Panc1 (cell line): Measurements from ENCODE around the gene SATB2. TPM values are rescaled to one million over a fixed set of nuclear protein-coding genes. Genes with fewer than 3 reads are reported as not detected.

Experiments used
- ATAC-seq: fragments of 200-7000 bp; cut with Tn5 transposase; 2 replicates; pipeline ENCODE4 v1.9.1; 2020; ENCODE audit warnings: mild to moderate bottlenecking, moderate library complexity
- BruUV-seq: library from RNA; stranded (reverse); fragments of 400-500 nt; replicated peaks from 2 replicates; lab custom pipeline; 2021; lab: Mats Ljungman, UMichigan
- CTCF ChIA-PET: fragments of 300-600 bp; sonication (Branson Sonifier 250); formaldehyde crosslinking; loops from one replicate; lab custom pipeline; 2022; ENCODE audit warnings: antibody characterized with exemption; lab: Charles Lee
- POLR2A ChIA-PET: fragments of 300-600 bp; sonication (Branson Sonifier 250); formaldehyde crosslinking; loops from one replicate; lab custom pipeline; 2022; ENCODE audit warnings: antibody characterized with exemption; lab: Charles Lee
- DNase-seq: peaks from one replicate; pipeline ENCODE4 v3.0.0-alpha.2; 2010; ENCODE audit warnings: low read depth, low spot score
- H3K27ac ChIP-seq: 2 replicates; pipeline ENCODE4 v1.5.1; 2011; ENCODE audit warnings: mild to moderate bottlenecking, low read length, inconsistent platforms
- H3K27me3 ChIP-seq: fragments of 200-500 bp; sonication (Bioruptor generic); 2 replicates; pipeline ENCODE4 v1.6.0; 2014; ENCODE audit warnings: low read length, inconsistent platforms; ENCODE audit not compliant: control insufficient read depth, insufficient read depth
- H3K36me3 ChIP-seq: fragments of 200-500 bp; sonication (Bioruptor generic); 2 replicates; pipeline ENCODE4 v1.5.1; 2014; ENCODE audit warnings: inconsistent platforms, mild to moderate bottlenecking, low read length, moderate library complexity; ENCODE audit not compliant: control insufficient read depth, insufficient read depth
- H3K4me1 ChIP-seq: 2 replicates; pipeline ENCODE4 v1.5.1; 2011; ENCODE audit warnings: inconsistent platforms, mild to moderate bottlenecking, low read length, moderate library complexity; ENCODE audit not compliant: control insufficient read depth, insufficient read depth
- H3K4me3 ChIP-seq, 2 experiments: 2 replicates each; pipeline ENCODE4 v1.5.1; 2011 to 2012; ENCODE audit warnings: low read depth in 2 of 2, low read length in 2 of 2, mild to moderate bottlenecking in 2 of 2, inconsistent platforms in 1 of 2, moderate library complexity in 1 of 2
- H3K9me3 ChIP-seq: fragments of 200-500 bp; sonication (Bioruptor generic); 2 replicates; pipeline ENCODE4 v1.5.1; 2014; ENCODE audit warnings: low read depth, mild to moderate bottlenecking, inconsistent platforms, low read length, moderate library complexity; ENCODE audit not compliant: control insufficient read depth, insufficient read depth
- POLR2AphosphoS5 ChIP-seq: IDR thresholded peaks from 2 replicates; pipeline ENCODE4 v1.6.1; 2012; ENCODE audit warnings: mild to moderate bottlenecking, low read depth, low read length, moderate library complexity
- SIN3A ChIP-seq: IDR thresholded peaks from 2 replicates; pipeline ENCODE4 v1.6.1; 2012; ENCODE audit warnings: low read depth, mild to moderate bottlenecking, low read length, moderate library complexity, borderline replicate concordance; ENCODE audit not compliant: insufficient read depth
- TCF7L2 ChIP-seq: IDR thresholded peaks from 2 replicates; pipeline ENCODE4 v1.6.1; 2011; ENCODE audit warnings: mild to moderate bottlenecking, low read depth, low read length, inconsistent platforms
- in situ Hi-C: cut with HindIII; loops from 2 replicates; pipeline ENCODE4 v1.10.0; 2016; ENCODE audit warnings: low sequenced_read_pairs, low pct_unique_long_range_greater_than_20kb
- intact Hi-C: fragments of 100-400 bp; cut with micrococcal nuclease; formaldehyde crosslinking; loops from one replicate; pipeline ENCODE4 v1.10.0; 2022; ENCODE audit not compliant: unreplicated experiment
- total RNA-seq: library from RNA; stranded (reverse); gene quantifications from one replicate; pipeline ENCODE4 v1.2.1, GENCODE V29; 2021; ENCODE audit not compliant: unreplicated experiment
- TF ChIP-seq, protein P1 (sequence below): fragments of 450-650 bp; IDR thresholded peaks from 2 replicates; pipeline ENCODE4 v1.5.1; 2017; ENCODE audit warnings: mild to moderate bottlenecking
- TF ChIP-seq, protein P2 (sequence below), 2 experiments: IDR thresholded peaks; 2 replicates each; pipeline ENCODE4 v1.6.1; 2011 to 2012; ENCODE audit warnings: low read depth in 2 of 2, control low read depth in 1 of 2, low read length in 1 of 2, mild to moderate bottlenecking in 1 of 2, moderate library complexity in 1 of 2; ENCODE audit not compliant: insufficient read depth in 1 of 2

Gene SATB2
- total RNA-seq, 1 experiment from 2014 or later: 43.2 TPM

DNA sequence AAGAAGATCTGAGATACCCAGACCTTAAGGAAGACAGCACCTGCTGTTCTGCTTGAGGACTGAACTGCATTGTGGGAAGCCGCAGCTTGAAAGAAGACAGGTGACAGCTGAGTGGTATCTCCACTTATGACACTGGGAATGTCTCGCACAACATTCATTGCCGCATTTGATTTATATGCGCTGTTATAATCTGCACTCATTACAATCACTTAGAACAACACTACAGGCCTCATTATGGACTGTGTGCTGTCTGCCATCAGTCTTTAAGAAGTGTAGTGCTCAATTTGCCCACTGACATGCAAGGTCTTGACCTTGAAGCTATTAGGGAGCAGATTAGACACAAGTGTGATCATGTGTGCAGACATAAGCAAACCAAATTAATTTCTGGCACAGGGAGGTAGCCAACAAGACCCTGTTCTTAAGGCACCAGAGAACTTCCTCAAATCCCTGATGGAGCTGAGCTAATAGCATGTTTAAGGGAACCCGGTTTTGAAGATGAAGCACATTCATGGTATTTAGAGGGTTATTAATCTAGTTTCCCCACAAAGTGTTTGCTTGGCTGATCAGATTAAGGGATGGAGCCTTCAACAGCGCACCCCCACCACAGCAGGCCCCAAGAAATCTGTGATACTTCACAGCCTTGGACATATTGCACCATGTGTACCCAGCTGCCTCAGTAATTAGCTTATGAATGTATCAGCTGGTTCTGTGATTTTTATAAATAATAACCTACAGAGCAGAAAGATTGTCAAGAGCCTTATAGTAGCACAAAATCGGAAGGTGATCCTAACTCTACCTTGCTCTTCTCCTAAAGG lies 146.8 kb downstream of the SATB2 start:
- in situ Hi-C loops (no loop called here), intact Hi-C loops (no loop called here)
- BruUV-seq: no TSS peak

DNA sequence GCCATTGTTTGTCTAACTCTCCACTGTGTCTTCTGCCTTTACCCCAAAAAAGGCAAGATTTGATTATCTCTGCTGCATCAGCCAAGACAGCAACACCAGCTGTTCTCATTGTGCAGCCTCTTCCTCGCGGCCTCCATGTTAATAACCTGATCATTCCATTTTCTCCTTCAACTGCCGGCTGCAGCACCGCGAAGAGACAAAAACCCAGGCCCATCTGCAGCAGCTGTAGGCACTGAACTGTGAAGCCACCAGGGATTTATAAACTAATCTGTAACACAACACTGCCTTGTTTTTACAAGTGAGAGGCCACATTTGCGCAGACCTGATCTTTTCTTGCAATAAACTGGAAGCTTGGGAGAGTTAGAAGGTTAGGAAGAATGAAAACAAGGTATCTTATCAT lies 147.8 kb downstream of the SATB2 start:
- Histone ChIP-seq H3K36me3 (peaks cover 37% of the 10 kb centered on the region), H3K4me1 (no peaks in the 10 kb centered on the region), H3K27ac (no peak overlapping the region), H3K4me3 (no peak overlapping the region), H3K27me3 (no peaks in the 10 kb centered on the region), H3K9me3 (no peaks in the 10 kb centered on the region)
- CTCF ChIA-PET: no interaction called here
- no TSS peak for BruUV-seq
- intact Hi-C loops (no loop called here), in situ Hi-C loops (no loop called here)
- no peak for TF ChIP-seq TCF7L2
- TF ChIP-seq, protein P1, sequence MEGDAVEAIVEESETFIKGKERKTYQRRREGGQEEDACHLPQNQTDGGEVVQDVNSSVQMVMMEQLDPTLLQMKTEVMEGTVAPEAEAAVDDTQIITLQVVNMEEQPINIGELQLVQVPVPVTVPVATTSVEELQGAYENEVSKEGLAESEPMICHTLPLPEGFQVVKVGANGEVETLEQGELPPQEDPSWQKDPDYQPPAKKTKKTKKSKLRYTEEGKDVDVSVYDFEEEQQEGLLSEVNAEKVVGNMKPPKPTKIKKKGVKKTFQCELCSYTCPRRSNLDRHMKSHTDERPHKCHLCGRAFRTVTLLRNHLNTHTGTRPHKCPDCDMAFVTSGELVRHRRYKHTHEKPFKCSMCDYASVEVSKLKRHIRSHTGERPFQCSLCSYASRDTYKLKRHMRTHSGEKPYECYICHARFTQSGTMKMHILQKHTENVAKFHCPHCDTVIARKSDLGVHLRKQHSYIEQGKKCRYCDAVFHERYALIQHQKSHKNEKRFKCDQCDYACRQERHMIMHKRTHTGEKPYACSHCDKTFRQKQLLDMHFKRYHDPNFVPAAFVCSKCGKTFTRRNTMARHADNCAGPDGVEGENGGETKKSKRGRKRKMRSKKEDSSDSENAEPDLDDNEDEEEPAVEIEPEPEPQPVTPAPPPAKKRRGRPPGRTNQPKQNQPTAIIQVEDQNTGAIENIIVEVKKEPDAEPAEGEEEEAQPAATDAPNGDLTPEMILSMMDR: no peak
- TF ChIP-seq, protein P2, sequence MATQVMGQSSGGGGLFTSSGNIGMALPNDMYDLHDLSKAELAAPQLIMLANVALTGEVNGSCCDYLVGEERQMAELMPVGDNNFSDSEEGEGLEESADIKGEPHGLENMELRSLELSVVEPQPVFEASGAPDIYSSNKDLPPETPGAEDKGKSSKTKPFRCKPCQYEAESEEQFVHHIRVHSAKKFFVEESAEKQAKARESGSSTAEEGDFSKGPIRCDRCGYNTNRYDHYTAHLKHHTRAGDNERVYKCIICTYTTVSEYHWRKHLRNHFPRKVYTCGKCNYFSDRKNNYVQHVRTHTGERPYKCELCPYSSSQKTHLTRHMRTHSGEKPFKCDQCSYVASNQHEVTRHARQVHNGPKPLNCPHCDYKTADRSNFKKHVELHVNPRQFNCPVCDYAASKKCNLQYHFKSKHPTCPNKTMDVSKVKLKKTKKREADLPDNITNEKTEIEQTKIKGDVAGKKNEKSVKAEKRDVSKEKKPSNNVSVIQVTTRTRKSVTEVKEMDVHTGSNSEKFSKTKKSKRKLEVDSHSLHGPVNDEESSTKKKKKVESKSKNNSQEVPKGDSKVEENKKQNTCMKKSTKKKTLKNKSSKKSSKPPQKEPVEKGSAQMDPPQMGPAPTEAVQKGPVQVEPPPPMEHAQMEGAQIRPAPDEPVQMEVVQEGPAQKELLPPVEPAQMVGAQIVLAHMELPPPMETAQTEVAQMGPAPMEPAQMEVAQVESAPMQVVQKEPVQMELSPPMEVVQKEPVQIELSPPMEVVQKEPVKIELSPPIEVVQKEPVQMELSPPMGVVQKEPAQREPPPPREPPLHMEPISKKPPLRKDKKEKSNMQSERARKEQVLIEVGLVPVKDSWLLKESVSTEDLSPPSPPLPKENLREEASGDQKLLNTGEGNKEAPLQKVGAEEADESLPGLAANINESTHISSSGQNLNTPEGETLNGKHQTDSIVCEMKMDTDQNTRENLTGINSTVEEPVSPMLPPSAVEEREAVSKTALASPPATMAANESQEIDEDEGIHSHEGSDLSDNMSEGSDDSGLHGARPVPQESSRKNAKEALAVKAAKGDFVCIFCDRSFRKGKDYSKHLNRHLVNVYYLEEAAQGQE (IDR thresholded peaks at IDR 0.05; ENCODE audit: insufficient read depth in 1 of 2, low read depth in 2 of 2, low read length in 1 of 2): no peak
- TF ChIP-seq SIN3A: no peak
- no peak for TF ChIP-seq POLR2AphosphoS5
- ATAC-seq (no peak), DNase-seq (no peak)
- POLR2A ChIA-PET: no interaction called here

More for the DNA sequence above, 146.8 kb downstream of the SATB2 start:
- H3K27me3 ChIP-seq: no peaks in the 10 kb centered on the region
- H3K27ac ChIP-seq: no peak overlapping the region
- ATAC-seq (no peak), DNase-seq (no peak)
- TF ChIP-seq, protein P1: no peak
- TF ChIP-seq SIN3A: no peak
- TF ChIP-seq TCF7L2: no peak
- no peak for TF ChIP-seq POLR2AphosphoS5
- TF ChIP-seq, protein P2 (IDR thresholded peaks at IDR 0.05; ENCODE audit: insufficient read depth in 1 of 2, low read depth in 2 of 2, low read length in 1 of 2): no peak
- no peak overlapping the region for H3K4me3 ChIP-seq
- H3K4me1 ChIP-seq: no peaks in the 10 kb centered on the region
- CTCF ChIA-PET: no interaction called here
- H3K36me3 ChIP-seq: peaks cover 43% of the 10 kb centered on the region
- no peaks in the 10 kb centered on the region for H3K9me3 ChIP-seq
- POLR2A ChIA-PET: no interaction called here
